HEK293 (cell line): Measurements from ENCODE around the gene HEXIM1.

Source experiments
- FEZF1 ChIP-seq: fragments of 450-650 bp; formaldehyde crosslinking; IDR thresholded peaks from 2 replicates; pipeline ENCODE4 v1.5.1; 2016; ENCODE audit warnings: missing biosample characterization, missing genetic modification characterization
- GLIS1 ChIP-seq: fragments of 450-650 bp; formaldehyde crosslinking; IDR thresholded peaks from 2 replicates; pipeline ENCODE4 v1.5.1; 2016; ENCODE audit warnings: missing biosample characterization, missing genetic modification characterization
- KLF16 ChIP-seq: fragments of 450-650 bp; formaldehyde crosslinking; IDR thresholded peaks from 2 replicates; pipeline ENCODE4 v1.5.1; 2017; ENCODE audit warnings: missing biosample characterization, missing genetic modification characterization
- OVOL3 ChIP-seq: fragments of 450-650 bp; formaldehyde crosslinking; IDR thresholded peaks from 2 replicates; pipeline ENCODE4 v1.5.1; 2016; ENCODE audit warnings: missing biosample characterization, missing genetic modification characterization
- REPIN1 ChIP-seq: fragments of 450-650 bp; formaldehyde crosslinking; IDR thresholded peaks from 2 replicates; pipeline ENCODE4 v1.5.1; 2017; ENCODE audit warnings: missing biosample characterization, missing genetic modification characterization, low read depth
- YY2 ChIP-seq: fragments of 450-650 bp; formaldehyde crosslinking; IDR thresholded peaks from 2 replicates; pipeline ENCODE4 v1.5.1; 2016; ENCODE audit warnings: missing biosample characterization, missing genetic modification characterization
- ZBTB20 ChIP-seq: fragments of 450-650 bp; formaldehyde crosslinking; IDR thresholded peaks from 2 replicates; pipeline ENCODE4 v1.5.1; 2016; ENCODE audit warnings: missing biosample characterization, missing genetic modification characterization
- ZBTB7A ChIP-seq: fragments of 450-650 bp; formaldehyde crosslinking; IDR thresholded peaks from 2 replicates; pipeline ENCODE4 v1.5.1; 2016; ENCODE audit warnings: low read depth, missing biosample characterization, missing genetic modification characterization
- ZNF133 ChIP-seq: fragments of 450-650 bp; formaldehyde crosslinking; IDR thresholded peaks from 2 replicates; pipeline ENCODE4 v1.5.1; 2016; ENCODE audit warnings: missing biosample characterization, missing genetic modification characterization
- ZNF2 ChIP-seq: fragments of 450-650 bp; formaldehyde crosslinking; IDR thresholded peaks from 2 replicates; pipeline ENCODE4 v1.5.1; 2016; ENCODE audit warnings: missing biosample characterization, missing genetic modification characterization
- ZNF23 ChIP-seq: fragments of 450-650 bp; formaldehyde crosslinking; IDR thresholded peaks from 2 replicates; pipeline ENCODE4 v1.5.1; 2016; ENCODE audit warnings: missing biosample characterization, missing genetic modification characterization, borderline replicate concordance
- ZNF335 ChIP-seq: fragments of 450-650 bp; formaldehyde crosslinking; conservative IDR thresholded peaks from 2 replicates; pipeline ENCODE4 v1.5.1; 2016; ENCODE audit warnings: missing biosample characterization, missing genetic modification characterization
- ZNF350 ChIP-seq: fragments of 450-650 bp; formaldehyde crosslinking; IDR thresholded peaks from 2 replicates; pipeline ENCODE4 v1.5.0; 2017; ENCODE audit warnings: missing biosample characterization, mild to moderate bottlenecking, missing genetic modification characterization
- ZNF426 ChIP-seq: fragments of 450-650 bp; formaldehyde crosslinking; IDR thresholded peaks from 2 replicates; pipeline ENCODE4 v1.5.1; 2017; ENCODE audit warnings: missing biosample characterization, missing genetic modification characterization, mild to moderate bottlenecking, inconsistent platforms, moderate library complexity
- ZNF654 ChIP-seq: fragments of 450-650 bp; formaldehyde crosslinking; IDR thresholded peaks from 2 replicates; pipeline ENCODE4 v1.5.1; 2016; ENCODE audit warnings: low read depth, missing biosample characterization, missing genetic modification characterization
- ZNF768 ChIP-seq: fragments of 450-650 bp; formaldehyde crosslinking; IDR thresholded peaks from 2 replicates; pipeline ENCODE4 v1.5.1; 2018; ENCODE audit warnings: missing biosample characterization, mild to moderate bottlenecking, missing genetic modification characterization
- TF ChIP-seq, protein P1 (sequence below): fragments of 450-650 bp; formaldehyde crosslinking; IDR thresholded peaks from 2 replicates; pipeline ENCODE4 v1.5.1; 2016; ENCODE audit warnings: missing biosample characterization, missing genetic modification characterization
- TF ChIP-seq, protein P2 (sequence below): fragments of 450-650 bp; formaldehyde crosslinking; IDR thresholded peaks from 2 replicates; pipeline ENCODE4 v1.5.1; 2016; ENCODE audit warnings: missing biosample characterization, missing genetic modification characterization, borderline replicate concordance
- TF ChIP-seq, protein P3 (sequence below): fragments of 450-650 bp; formaldehyde crosslinking; IDR thresholded peaks from 2 replicates; pipeline ENCODE4 v1.5.1; 2017; ENCODE audit warnings: missing biosample characterization, missing genetic modification characterization
- TF ChIP-seq, protein P4 (sequence below): fragments of 450-650 bp; formaldehyde crosslinking; IDR thresholded peaks from 2 replicates; pipeline ENCODE4 v1.5.1; 2016; ENCODE audit warnings: missing biosample characterization, missing genetic modification characterization
- TF ChIP-seq, protein P5 (sequence below): fragments of 450-650 bp; formaldehyde crosslinking; IDR thresholded peaks from 2 replicates; pipeline ENCODE4 v1.5.1; 2017; ENCODE audit warnings: missing biosample characterization, missing genetic modification characterization
- TF ChIP-seq, protein P6 (sequence below): fragments of 450-650 bp; IDR thresholded peaks from 2 replicates; pipeline ENCODE4 v1.5.1; 2018; ENCODE audit warnings: missing biosample characterization, mild to moderate bottlenecking, missing genetic modification characterization

Gene HEXIM1

DNA sequence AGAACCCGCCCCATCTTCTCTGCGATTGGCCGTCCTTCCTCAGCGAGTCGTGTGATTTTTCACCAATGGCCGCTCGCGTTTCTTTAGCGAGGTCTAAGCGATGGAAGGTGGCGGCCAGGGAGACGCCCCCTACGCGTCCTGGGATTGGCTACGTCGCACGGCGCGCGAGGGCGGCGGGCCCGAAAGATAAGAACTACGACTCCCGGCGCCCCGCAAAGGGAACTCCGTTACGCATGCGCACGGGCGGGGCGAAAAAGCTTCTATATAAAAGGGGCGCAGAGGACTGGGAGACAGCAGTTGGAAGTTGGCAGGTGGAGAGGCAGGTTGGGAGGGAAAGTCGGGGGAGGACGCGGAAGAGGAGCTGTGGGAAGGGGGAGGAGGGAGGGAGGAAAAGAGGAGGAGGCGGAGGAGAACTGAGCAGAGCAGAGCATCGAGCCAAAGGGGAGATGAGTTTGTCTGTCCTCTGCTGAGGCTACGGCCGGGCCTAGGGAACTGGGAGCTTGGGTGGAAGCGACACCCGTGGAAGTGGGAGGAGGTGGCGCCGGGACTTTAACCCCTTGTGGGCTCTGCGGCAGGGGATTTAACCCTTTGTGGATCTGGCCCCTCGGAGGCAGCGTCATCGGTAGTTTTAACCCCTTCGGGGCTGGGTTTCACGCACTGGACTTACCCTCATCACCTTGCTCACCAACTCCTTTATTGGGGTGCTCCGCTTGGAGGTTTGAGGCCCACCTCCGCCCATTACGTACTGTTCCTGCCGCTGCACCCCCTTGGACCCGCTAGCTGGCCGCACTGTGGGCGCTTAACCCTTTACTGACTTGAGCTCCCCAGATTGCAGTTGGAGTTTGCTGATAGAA, at the start of gene HEXIM1 (continued):
- TF ChIP-seq, protein P1, sequence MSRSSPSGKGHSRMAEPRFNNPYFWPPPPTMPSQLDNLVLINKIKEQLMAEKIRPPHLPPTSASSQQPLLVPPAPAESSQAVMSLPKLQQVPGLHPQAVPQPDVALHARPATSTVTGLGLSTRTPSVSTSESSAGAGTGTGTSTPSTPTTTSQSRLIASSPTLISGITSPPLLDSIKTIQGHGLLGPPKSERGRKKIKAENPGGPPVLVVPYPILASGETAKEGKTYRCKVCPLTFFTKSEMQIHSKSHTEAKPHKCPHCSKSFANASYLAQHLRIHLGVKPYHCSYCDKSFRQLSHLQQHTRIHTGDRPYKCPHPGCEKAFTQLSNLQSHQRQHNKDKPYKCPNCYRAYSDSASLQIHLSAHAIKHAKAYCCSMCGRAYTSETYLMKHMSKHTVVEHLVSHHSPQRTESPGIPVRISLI (tag by site-specific recombination) = no peak
- TF ChIP-seq, protein P2, sequence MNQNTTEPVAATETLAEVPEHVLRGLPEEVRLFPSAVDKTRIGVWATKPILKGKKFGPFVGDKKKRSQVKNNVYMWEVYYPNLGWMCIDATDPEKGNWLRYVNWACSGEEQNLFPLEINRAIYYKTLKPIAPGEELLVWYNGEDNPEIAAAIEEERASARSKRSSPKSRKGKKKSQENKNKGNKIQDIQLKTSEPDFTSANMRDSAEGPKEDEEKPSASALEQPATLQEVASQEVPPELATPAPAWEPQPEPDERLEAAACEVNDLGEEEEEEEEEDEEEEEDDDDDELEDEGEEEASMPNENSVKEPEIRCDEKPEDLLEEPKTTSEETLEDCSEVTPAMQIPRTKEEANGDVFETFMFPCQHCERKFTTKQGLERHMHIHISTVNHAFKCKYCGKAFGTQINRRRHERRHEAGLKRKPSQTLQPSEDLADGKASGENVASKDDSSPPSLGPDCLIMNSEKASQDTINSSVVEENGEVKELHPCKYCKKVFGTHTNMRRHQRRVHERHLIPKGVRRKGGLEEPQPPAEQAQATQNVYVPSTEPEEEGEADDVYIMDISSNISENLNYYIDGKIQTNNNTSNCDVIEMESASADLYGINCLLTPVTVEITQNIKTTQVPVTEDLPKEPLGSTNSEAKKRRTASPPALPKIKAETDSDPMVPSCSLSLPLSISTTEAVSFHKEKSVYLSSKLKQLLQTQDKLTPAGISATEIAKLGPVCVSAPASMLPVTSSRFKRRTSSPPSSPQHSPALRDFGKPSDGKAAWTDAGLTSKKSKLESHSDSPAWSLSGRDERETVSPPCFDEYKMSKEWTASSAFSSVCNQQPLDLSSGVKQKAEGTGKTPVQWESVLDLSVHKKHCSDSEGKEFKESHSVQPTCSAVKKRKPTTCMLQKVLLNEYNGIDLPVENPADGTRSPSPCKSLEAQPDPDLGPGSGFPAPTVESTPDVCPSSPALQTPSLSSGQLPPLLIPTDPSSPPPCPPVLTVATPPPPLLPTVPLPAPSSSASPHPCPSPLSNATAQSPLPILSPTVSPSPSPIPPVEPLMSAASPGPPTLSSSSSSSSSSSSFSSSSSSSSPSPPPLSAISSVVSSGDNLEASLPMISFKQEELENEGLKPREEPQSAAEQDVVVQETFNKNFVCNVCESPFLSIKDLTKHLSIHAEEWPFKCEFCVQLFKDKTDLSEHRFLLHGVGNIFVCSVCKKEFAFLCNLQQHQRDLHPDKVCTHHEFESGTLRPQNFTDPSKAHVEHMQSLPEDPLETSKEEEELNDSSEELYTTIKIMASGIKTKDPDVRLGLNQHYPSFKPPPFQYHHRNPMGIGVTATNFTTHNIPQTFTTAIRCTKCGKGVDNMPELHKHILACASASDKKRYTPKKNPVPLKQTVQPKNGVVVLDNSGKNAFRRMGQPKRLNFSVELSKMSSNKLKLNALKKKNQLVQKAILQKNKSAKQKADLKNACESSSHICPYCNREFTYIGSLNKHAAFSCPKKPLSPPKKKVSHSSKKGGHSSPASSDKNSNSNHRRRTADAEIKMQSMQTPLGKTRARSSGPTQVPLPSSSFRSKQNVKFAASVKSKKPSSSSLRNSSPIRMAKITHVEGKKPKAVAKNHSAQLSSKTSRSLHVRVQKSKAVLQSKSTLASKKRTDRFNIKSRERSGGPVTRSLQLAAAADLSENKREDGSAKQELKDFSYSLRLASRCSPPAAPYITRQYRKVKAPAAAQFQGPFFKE (tag by site-specific recombination) = peak; percentile 98; the same call in 1 of the 2 replicates
- TF ChIP-seq REPIN1 (peak; percentile 98), OVOL3 (tag by site-specific recombination) (peak; percentile 93), FEZF1 (tag by site-specific recombination) (peak; percentile 55), ZNF350 (no peak), ZNF768 (tag by site-specific recombination) (peak; percentile 77; the same call in 1 of the 2 replicates), ZNF654 (tag by site-specific recombination) (peak; percentile 44), ZNF426 (tag by site-specific recombination) (no peak), ZNF2 (tag by site-specific recombination) (peak; percentile 99), GLIS1 (tag by site-specific recombination) (peak; percentile 65), ZNF133 (tag by site-specific recombination) (no peak; the same call in 1 of the 2 replicates), ZBTB7A (tag by site-specific recombination) (peak; percentile 100), YY2 (tag by site-specific recombination) (peak; percentile 92), KLF16 (tag by site-specific recombination) (peak; percentile 100), ZNF335 (tag by site-specific recombination) (no peak; the same call in 1 of the 2 replicates), ZBTB20 (tag by site-specific recombination) (peak; percentile 67; the same call in 1 of the 2 replicates), ZNF23 (tag by site-specific recombination) (peak; percentile 64; the same call in 1 of the 2 replicates)
- TF ChIP-seq, protein P3, sequence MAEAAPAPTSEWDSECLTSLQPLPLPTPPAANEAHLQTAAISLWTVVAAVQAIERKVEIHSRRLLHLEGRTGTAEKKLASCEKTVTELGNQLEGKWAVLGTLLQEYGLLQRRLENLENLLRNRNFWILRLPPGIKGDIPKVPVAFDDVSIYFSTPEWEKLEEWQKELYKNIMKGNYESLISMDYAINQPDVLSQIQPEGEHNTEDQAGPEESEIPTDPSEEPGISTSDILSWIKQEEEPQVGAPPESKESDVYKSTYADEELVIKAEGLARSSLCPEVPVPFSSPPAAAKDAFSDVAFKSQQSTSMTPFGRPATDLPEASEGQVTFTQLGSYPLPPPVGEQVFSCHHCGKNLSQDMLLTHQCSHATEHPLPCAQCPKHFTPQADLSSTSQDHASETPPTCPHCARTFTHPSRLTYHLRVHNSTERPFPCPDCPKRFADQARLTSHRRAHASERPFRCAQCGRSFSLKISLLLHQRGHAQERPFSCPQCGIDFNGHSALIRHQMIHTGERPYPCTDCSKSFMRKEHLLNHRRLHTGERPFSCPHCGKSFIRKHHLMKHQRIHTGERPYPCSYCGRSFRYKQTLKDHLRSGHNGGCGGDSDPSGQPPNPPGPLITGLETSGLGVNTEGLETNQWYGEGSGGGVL (tag by site-specific recombination) = peak; percentile 91
- TF ChIP-seq, protein P4, sequence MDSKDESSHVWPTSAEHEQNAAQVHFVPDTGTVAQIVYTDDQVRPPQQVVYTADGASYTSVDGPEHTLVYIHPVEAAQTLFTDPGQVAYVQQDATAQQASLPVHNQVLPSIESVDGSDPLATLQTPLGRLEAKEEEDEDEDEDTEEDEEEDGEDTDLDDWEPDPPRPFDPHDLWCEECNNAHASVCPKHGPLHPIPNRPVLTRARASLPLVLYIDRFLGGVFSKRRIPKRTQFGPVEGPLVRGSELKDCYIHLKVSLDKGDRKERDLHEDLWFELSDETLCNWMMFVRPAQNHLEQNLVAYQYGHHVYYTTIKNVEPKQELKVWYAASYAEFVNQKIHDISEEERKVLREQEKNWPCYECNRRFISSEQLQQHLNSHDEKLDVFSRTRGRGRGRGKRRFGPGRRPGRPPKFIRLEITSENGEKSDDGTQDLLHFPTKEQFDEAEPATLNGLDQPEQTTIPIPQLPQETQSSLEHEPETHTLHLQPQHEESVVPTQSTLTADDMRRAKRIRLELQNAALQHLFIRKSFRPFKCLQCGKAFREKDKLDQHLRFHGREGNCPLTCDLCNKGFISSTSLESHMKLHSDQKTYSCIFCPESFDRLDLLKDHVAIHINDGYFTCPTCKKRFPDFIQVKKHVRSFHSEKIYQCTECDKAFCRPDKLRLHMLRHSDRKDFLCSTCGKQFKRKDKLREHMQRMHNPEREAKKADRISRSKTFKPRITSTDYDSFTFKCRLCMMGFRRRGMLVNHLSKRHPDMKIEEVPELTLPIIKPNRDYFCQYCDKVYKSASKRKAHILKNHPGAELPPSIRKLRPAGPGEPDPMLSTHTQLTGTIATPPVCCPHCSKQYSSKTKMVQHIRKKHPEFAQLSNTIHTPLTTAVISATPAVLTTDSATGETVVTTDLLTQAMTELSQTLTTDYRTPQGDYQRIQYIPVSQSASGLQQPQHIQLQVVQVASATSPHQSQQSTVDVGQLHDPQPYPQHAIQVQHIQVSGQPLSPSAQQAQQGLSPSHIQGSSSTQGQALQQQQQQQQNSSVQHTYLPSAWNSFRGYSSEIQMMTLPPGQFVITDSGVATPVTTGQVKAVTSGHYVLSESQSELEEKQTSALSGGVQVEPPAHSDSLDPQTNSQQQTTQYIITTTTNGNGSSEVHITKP = no peak
- TF ChIP-seq, protein P5, sequence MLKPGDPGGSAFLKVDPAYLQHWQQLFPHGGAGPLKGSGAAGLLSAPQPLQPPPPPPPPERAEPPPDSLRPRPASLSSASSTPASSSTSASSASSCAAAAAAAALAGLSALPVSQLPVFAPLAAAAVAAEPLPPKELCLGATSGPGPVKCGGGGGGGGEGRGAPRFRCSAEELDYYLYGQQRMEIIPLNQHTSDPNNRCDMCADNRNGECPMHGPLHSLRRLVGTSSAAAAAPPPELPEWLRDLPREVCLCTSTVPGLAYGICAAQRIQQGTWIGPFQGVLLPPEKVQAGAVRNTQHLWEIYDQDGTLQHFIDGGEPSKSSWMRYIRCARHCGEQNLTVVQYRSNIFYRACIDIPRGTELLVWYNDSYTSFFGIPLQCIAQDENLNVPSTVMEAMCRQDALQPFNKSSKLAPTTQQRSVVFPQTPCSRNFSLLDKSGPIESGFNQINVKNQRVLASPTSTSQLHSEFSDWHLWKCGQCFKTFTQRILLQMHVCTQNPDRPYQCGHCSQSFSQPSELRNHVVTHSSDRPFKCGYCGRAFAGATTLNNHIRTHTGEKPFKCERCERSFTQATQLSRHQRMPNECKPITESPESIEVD (tag by site-specific recombination) = no peak; the same call in 1 of the 2 replicates
- TF ChIP-seq, protein P6, sequence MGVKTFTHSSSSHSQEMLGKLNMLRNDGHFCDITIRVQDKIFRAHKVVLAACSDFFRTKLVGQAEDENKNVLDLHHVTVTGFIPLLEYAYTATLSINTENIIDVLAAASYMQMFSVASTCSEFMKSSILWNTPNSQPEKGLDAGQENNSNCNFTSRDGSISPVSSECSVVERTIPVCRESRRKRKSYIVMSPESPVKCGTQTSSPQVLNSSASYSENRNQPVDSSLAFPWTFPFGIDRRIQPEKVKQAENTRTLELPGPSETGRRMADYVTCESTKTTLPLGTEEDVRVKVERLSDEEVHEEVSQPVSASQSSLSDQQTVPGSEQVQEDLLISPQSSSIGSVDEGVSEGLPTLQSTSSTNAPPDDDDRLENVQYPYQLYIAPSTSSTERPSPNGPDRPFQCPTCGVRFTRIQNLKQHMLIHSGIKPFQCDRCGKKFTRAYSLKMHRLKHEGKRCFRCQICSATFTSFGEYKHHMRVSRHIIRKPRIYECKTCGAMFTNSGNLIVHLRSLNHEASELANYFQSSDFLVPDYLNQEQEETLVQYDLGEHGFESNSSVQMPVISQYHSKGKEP (tag by site-specific recombination) = no peak
